Measurements from ENCODE around the gene RAB11A.

Gene RAB11A

GRCh38 chr15:65869126-65869953 is at the start of gene RAB11A:
TSS of gene RAB11A (plus strand) at chr15:65869491. CDS start at chr15:65869586, 95 bp downstream.
- peak; percentile 86 for DNase-seq

DNA sequence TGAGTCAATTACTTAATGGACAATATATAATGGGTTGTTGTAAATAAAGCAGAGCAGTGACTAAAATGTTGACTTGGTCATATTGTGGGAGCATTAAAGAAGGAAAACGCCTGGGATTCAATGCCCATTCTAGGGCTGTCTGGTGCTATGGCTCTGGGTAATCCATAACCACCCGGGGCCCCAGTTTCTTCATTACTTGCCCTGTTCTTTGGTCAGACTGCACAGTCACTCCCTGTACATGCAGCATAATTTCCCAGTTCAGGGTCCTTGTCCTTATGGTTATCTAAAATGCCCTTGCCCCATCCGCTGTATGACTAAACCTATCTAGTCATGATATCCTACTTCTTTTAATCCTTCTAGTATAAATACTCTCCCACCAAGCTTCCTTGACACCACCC is 49.7 kb upstream of the RAB11A start:
- DNase-seq, result peak; percentile 9

DNA sequence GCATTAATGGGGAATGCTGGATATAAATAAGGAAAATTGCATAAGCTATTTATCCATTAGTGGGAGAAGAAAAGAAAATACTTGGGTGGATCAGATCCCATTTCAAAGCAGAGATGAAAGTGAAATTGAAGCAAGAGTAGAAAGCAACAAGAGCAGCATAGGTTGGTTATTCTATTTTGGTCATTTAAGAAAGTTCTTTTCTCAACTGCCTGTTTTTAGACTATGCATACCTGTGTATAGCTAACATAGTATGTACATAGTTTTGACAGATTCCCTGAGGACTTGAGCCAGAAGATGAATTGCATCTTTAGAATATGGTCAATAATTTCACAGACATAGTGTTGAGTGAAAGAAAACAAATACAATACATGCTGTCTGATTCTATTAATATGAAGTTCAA is 48.2 kb upstream of the RAB11A start:
- no peak for DNase-seq

GRCh38 chr15:65822316-65822715 is 47.0 kb upstream of the RAB11A start:
- DNase-seq, result no peak

GRCh38 chr15:65824031-65824743 is 45.1 kb upstream of the RAB11A start:
- peak; percentile 14 for DNase-seq

DNA sequence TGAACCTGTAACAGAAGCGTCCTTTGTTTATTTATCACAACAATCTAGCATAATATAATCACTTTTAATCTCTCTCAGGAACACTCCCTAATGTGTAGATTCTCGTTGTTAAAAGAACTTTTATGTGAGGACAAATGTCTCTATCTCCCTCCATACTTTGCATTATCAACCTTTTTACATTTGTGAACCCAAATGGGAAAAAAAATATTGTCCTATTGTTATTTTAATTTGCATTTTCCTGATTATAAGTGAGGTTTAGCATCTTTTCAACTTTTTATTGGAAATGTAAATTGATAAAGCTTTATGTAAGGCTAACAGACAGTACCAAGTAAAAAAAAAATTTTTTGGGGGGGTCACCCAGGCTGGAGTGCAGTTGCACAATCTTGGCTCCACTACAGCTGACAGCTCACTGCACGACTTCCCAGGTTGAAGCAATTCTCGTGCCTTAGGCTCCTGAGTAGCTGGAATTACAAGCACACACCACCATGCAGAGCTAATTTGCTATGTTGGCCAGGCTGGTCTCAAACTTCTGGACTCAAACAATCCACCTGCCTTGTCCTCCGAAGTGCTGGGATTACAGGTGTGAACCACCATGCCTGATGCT is 44.2 kb upstream of the RAB11A start:
- no peak for DNase-seq

DNA sequence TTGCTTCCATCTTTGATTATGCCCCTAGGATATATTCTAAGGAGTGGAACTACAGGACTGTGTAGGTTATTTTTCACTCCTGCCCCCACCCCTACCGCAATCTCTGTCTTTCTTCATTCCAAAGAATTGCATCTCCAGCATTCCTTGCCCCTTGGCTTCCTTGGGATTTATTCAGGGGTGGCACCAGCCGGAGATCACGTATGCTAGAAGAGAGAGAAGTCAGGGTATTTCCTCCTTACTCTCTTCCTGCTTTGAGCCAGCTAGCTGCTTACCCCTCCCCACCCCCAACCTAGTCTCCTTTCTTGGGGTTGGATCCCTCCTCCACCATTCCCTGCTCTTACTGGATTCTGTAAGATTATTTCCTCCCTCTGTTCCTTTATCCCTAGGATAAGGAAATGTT is 42.2 kb upstream of the RAB11A start:
- DNase-seq, result no peak

GRCh38 chr15:65828585-65828984 is 40.7 kb upstream of the RAB11A start:
- peak; percentile 40 for DNase-seq

DNA sequence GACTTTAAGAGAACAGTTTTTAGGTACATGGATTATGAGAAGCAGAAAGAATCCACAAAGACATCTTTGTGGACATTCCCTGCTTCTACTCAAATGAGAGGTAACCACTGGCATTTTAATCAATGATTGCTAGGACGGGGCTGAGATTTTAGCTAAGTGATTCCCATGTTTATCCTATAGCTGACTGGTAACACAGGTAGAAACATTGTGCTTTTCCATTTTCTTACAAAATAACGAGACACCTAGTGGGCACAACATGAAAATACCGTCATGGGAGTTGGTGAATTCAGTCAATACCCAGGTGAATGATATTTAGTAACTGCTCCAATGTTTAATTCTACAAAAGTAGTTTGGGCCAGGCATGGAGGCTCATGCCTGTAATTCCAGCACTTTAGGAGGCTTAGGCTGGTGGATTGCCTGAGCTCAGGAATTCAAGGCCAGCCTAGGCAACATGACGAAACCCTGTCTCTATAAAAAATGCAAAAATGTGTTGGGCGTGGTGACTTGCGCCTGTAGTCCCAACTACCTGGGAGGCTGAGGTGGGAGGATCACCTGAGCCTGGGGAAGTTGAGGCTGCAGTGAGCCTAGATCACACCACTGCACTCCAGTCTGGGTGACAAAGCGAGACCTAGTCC is 40.0 kb upstream of the RAB11A start:
- peak; percentile 8 for DNase-seq

GRCh38 chr15:65832549-65833364 is 36.5 kb upstream of the RAB11A start:
- DNase-seq, result peak; percentile 90

GRCh38 chr15:65833501-65834205 is 35.6 kb upstream of the RAB11A start:
- no peak for DNase-seq

- no peak for DNase-seq
Observed at GRCh38 chr15:65834603-65835282, 34.5 kb upstream of the RAB11A start.

- no peak for DNase-seq
Observed at GRCh38 chr15:65835447-65835846, 33.8 kb upstream of the RAB11A start.

DNA sequence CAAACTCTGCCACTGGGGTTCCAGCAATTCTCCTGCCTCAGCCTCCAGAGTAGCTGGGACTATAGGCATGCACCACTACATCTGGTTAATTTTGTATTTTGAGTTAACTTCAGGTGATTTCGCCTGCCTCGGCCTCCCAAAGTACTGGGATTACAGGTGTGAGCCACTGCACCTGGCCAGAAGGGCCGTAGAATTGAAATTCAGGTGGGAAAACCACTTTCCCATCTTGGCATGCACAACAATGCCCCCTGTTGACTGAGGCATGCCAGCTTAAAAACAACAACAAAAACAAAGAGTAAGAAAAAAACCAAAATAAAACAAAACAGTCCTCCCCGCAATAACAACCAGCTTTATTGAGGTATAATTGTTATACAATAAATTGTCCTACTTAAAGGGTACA is 32.6 kb upstream of the RAB11A start:
- DNase-seq, result no peak

GRCh38 chr15:65837301-65838294 is 31.7 kb upstream of the RAB11A start:
- DNase-seq, result peak; percentile 7

- peak; percentile 40 for DNase-seq
Observed at GRCh38 chr15:65839354-65839901, 29.9 kb upstream of the RAB11A start.

DNA sequence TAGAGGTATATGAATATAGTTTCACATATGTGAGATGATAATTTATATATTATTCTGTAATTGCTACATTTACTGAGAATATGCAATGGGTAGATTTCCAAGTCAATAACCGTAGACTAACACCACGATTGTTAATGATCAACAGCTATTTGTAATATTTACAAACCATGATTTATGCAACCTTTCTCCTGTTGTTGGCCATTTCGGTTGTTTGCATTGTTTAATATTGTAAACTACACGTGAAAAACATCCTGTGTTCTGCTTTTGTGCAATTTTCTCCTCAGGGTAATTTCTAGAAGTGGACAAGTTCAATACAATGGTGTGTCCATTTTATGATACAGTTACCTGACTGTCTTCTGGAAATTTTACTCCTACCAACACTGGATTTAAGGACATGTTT is 29.3 kb upstream of the RAB11A start:
- no peak for DNase-seq

GRCh38 chr15:65841121-65841930 is 28.0 kb upstream of the RAB11A start:
- peak; percentile 49 for DNase-seq

All from GF-D8 (cell line).